Globus pallidus (tissue), 1 donor: ENCODE results near the gene BMPR1A.

Experiments used
- DNase-seq: peaks from one replicate; pipeline ENCODE4 v3.0.0-alpha.2; 2015; ENCODE audit warnings: low spot score

Gene BMPR1A

GRCh38 chr10:86803156-86803555, 46.7 kb downstream of the BMPR1A start:
- no peak for DNase-seq

GRCh38 chr10:86804805-86805204, 48.4 kb downstream of the BMPR1A start:
- DNase-seq: no peak

- DNase-seq: peak; percentile 8
These were observed 56.7 kb downstream of the BMPR1A start for GRCh38 chr10:86813101-86813500.

- DNase-seq: no peak
These were observed 57.6 kb downstream of the BMPR1A start for GRCh38 chr10:86813982-86814381.

- DNase-seq: no peak
These were observed 58.7 kb downstream of the BMPR1A start for GRCh38 chr10:86815035-86815617.

GRCh38 chr10:86815640-86816039, 59.2 kb downstream of the BMPR1A start:
- no peak for DNase-seq

- no peak for DNase-seq
These were observed 60.8 kb downstream of the BMPR1A start for GRCh38 chr10:86817246-86817645.

- no peak for DNase-seq
These were observed 63.1 kb downstream of the BMPR1A start for GRCh38 chr10:86819567-86819966.

- no peak for DNase-seq
These were observed 64.1 kb downstream of the BMPR1A start for GRCh38 chr10:86820509-86820908.

GRCh38 chr10:86821388-86821999, 65.1 kb downstream of the BMPR1A start:
- no peak for DNase-seq

GRCh38 chr10:86823565-86823964, 67.1 kb downstream of the BMPR1A start:
- DNase-seq: no peak

- DNase-seq: no peak
These were observed 67.7 kb downstream of the BMPR1A start for GRCh38 chr10:86824151-86824550.

- DNase-seq: no peak
These were observed 68.9 kb downstream of the BMPR1A start for GRCh38 chr10:86825366-86825765.

GRCh38 chr10:86827639-86828038, 71.2 kb downstream of the BMPR1A start:
- no peak for DNase-seq

GRCh38 chr10:86828145-86828544, 71.7 kb downstream of the BMPR1A start:
- DNase-seq: no peak

GRCh38 chr10:86829472-86829871, 73.1 kb downstream of the BMPR1A start:
- DNase-seq: no peak

GRCh38 chr10:86830043-86830591, 73.7 kb downstream of the BMPR1A start:
- DNase-seq: no peak

- DNase-seq: no peak
These were observed 77.5 kb downstream of the BMPR1A start for GRCh38 chr10:86833969-86834368.

- DNase-seq: no peak
These were observed 79.6 kb downstream of the BMPR1A start for GRCh38 chr10:86836044-86836443.

- DNase-seq: no peak
These were observed 81.2 kb downstream of the BMPR1A start for GRCh38 chr10:86837663-86838062.

- DNase-seq: no peak
These were observed 84.1 kb downstream of the BMPR1A start for GRCh38 chr10:86840498-86840897.

GRCh38 chr10:86846088-86846487, 89.7 kb downstream of the BMPR1A start:
- DNase-seq: no peak

GRCh38 chr10:86848747-86849146, 92.3 kb downstream of the BMPR1A start:
- DNase-seq: no peak
